OCI-LY1 (cell line): Measurements from ENCODE around the gene RNF187.

Experiments
- H2AFZ ChIP-seq: fragments of 200-600 bp; sonication (generic), shearing (Covaris generic); 2 replicates; pipeline ENCODE4 v1.6.0; 2014; ENCODE audit warnings: antibody characterized with exemption, mild to moderate bottlenecking, low read length
- H3F3A ChIP-seq: fragments of 200-600 bp; sonication (generic), shearing (Covaris generic); 2 replicates; pipeline ENCODE4 v1.6.0; 2014; ENCODE audit warnings: mild to moderate bottlenecking, antibody characterized with exemption, low read length, moderate library complexity; ENCODE audit not compliant: insufficient read depth
- H3K27ac ChIP-seq: fragments of 200-600 bp; sonication (generic); 2 replicates; pipeline ENCODE4 v1.5.1; 2014; ENCODE audit warnings: low read length, mixed run types, mild to moderate bottlenecking, low read depth; ENCODE audit not compliant: poor library complexity, severe bottlenecking
- H3K27me3 ChIP-seq: fragments of 200-600 bp; sonication (generic); 2 replicates; pipeline ENCODE4 v1.6.0; 2014; ENCODE audit warnings: antibody characterized with exemption, mild to moderate bottlenecking, low read length, moderate library complexity; ENCODE audit not compliant: insufficient read depth
- H3K36me3 ChIP-seq: fragments of 200-600 bp; sonication (generic); 2 replicates; pipeline ENCODE4 v1.6.1; 2014; ENCODE audit warnings: mild to moderate bottlenecking, antibody characterized with exemption, low read length, moderate library complexity, mixed read lengths; ENCODE audit not compliant: insufficient read depth
- H3K4me1 ChIP-seq: fragments of 200-600 bp; sonication (generic); 2 replicates; pipeline ENCODE4 v1.5.1; 2014; ENCODE audit warnings: mild to moderate bottlenecking, low read length, moderate library complexity; ENCODE audit not compliant: insufficient read depth, severe bottlenecking
- H3K4me2 ChIP-seq: fragments of 200-600 bp; sonication (generic), shearing (Covaris generic); 2 replicates; pipeline ENCODE4 v1.6.1; 2014; ENCODE audit warnings: low read length
- H3K4me3 ChIP-seq: fragments of 200-600 bp; sonication (generic); 2 replicates; pipeline ENCODE4 v1.5.1; 2014; ENCODE audit warnings: low read length, low read depth, mild to moderate bottlenecking, mixed read lengths; ENCODE audit not compliant: poor library complexity, severe bottlenecking
- H3K79me2 ChIP-seq: fragments of 200-600 bp; shearing (Covaris generic); 2 replicates; pipeline ENCODE4 v1.6.1; 2016; ENCODE audit warnings: mixed run types, low read length, mixed read lengths; ENCODE audit not compliant: insufficient read depth
- H3K9ac ChIP-seq: fragments of 200-600 bp; sonication (generic), shearing (Covaris generic); 2 replicates; pipeline ENCODE4 v1.6.1; 2014; ENCODE audit warnings: mild to moderate bottlenecking, low read length, mixed read lengths
- H3K9me2 ChIP-seq: fragments of 200-600 bp; sonication (generic), shearing (Covaris generic); 2 replicates; pipeline ENCODE4 v1.6.1; 2014; ENCODE audit warnings: low read depth, mild to moderate bottlenecking, low read length, mixed read lengths
- H3K9me3 ChIP-seq: fragments of 200-600 bp; shearing (Covaris generic); 2 replicates; pipeline ENCODE4 v1.6.1; 2014; ENCODE audit warnings: low read length, mixed read lengths
- H4K20me1 ChIP-seq: fragments of 200-600 bp; sonication (generic), shearing (Covaris generic); 2 replicates; pipeline ENCODE4 v1.6.0; 2016; ENCODE audit warnings: mild to moderate bottlenecking, low read length; ENCODE audit not compliant: insufficient read depth
- CTCF ChIP-seq: fragments of 200-600 bp; sonication (generic), shearing (Covaris generic); IDR thresholded peaks from 2 replicates; pipeline ENCODE4 v1.5.1; 2017; ENCODE audit warnings: mild to moderate bottlenecking, antibody characterized with exemption, low read length, moderate library complexity, mixed read lengths
- EZH2 ChIP-seq: fragments of 200-600 bp; sonication (generic), shearing (Covaris generic); IDR thresholded peaks from 2 replicates; pipeline ENCODE4 v1.8.0; 2017; ENCODE audit warnings: borderline replicate concordance, mixed run types, mild to moderate bottlenecking, antibody characterized with exemption, low read length, moderate library complexity, mixed read lengths

Gene RNF187

DNA sequence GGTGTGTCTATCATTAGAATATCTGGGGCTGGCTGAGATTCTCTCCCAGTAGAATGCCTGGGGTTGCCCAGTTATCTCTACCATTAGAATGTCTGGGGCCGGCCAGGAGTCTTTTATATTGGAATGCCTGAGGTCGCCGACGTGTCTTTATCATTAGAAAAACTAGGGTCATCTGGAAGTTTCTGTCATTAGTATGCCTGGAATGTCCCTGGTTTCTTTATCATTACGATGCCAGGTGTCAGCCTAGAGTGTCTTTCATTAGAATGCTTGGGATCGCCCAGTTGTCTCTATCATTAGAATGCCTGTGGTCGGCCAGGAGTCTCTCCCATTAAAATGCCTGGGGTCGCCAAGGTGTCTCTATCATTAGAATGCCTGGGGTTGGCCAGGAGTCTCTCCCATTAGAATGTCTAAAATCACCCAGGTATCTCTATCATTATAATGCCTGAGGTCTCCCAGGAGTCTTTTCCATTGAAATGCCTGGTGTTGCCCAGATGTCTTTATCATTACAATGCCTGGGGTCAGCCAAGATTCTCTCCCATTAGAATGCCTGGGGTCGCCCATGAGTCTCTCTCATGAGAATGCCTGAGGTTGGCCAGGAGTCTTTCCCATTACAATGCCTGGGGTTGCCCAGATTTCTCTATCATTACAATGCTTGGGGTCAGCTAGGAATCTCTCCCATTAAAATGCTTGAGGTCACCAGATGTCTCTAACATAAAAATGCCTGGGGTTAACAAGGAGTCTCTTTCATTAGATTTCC lies 53.2 kb downstream of the RNF187 start:
- Histone ChIP-seq H3K4me3 (no peak overlapping the region), H3K27me3 (no peaks in the 10 kb centered on the region), H3K9ac (no peak overlapping the region), H3K9me3 (no peaks in the 10 kb centered on the region), H3K79me2 (no peaks in the 10 kb centered on the region), H4K20me1 (no peaks in the 10 kb centered on the region), H2AFZ (no peak overlapping the region), H3K9me2 (no peaks in the 10 kb centered on the region), H3K4me2 (no peak overlapping the region), H3K27ac (no peak overlapping the region), H3F3A (no peaks in the 10 kb centered on the region), H3K4me1 (no peaks in the 10 kb centered on the region), H3K36me3 (no peaks in the 10 kb centered on the region)
- TF ChIP-seq EZH2 (no peak), CTCF (no peak)

DNA sequence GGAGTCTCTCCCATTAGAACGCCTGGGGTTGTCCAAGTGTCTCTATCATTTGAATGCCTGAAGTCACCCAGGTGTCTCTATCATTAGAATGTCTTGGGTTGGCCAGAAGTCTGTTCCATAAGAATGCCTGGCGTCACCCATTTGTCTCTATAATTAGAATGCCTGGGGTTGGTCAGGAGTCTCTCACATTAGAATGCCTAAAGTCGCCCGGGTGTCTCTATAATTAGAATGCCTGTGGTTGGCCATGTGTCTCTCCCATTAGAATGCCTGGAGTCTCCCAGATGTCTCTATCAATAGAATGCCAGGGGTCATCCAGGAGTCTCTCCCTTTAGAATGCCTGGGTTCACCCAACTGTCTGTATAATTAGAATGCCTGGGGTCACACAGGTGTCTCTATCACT lies 54.5 kb downstream of the RNF187 start:
- no peaks in the 10 kb centered on the region for H3K9me3 ChIP-seq
- no peaks in the 10 kb centered on the region for H3K79me2 ChIP-seq
- H3K4me2 ChIP-seq: no peak overlapping the region
- H3K4me1 ChIP-seq: no peaks in the 10 kb centered on the region
- H4K20me1 ChIP-seq: no peaks in the 10 kb centered on the region
- no peak overlapping the region for H3K4me3 ChIP-seq
- H3K27ac ChIP-seq: no peak overlapping the region
- no peak overlapping the region for H2AFZ ChIP-seq
- no peaks in the 10 kb centered on the region for H3K9me2 ChIP-seq
- TF ChIP-seq EZH2 (no peak), CTCF (no peak)
- no peaks in the 10 kb centered on the region for H3F3A ChIP-seq
- H3K9ac ChIP-seq: no peak overlapping the region
- no peaks in the 10 kb centered on the region for H3K27me3 ChIP-seq
- no peaks in the 10 kb centered on the region for H3K36me3 ChIP-seq

- no peaks in the 10 kb centered on the region for H4K20me1 ChIP-seq
- no peaks in the 10 kb centered on the region for H3K27me3 ChIP-seq
- H3K9me3 ChIP-seq: no peaks in the 10 kb centered on the region
- H3K27ac ChIP-seq: no peak overlapping the region
- H3K79me2 ChIP-seq: no peaks in the 10 kb centered on the region
- H3K4me3 ChIP-seq: no peak overlapping the region
- TF ChIP-seq CTCF: no peak
- no peak for TF ChIP-seq EZH2
- no peak overlapping the region for H2AFZ ChIP-seq
- no peak overlapping the region for H3K4me2 ChIP-seq
- no peaks in the 10 kb centered on the region for H3K9me2 ChIP-seq
- H3K9ac ChIP-seq: no peak overlapping the region
- no peaks in the 10 kb centered on the region for H3K4me1 ChIP-seq
- no peaks in the 10 kb centered on the region for H3K36me3 ChIP-seq
- H3F3A ChIP-seq: no peaks in the 10 kb centered on the region
These were observed 55.2 kb downstream of the RNF187 start for GRCh38 chr1:228542376-228542775.
